Skeletal muscle satellite cell (primary cell): Measurements from ENCODE around the gene FAM50B.
A peak's percentile ranks its signal among the peaks of the same experiment; 100 is the strongest.

ENCODE experiments used
- H3K27me3 ChIP-seq: 2 replicates; pipeline ENCODE4 v1.7.0; 2013; ENCODE audit warnings: low read length; ENCODE audit not compliant: control insufficient read depth, insufficient read depth
- H3K36me3 ChIP-seq: 2 replicates; pipeline ENCODE4 v1.7.0; 2013; ENCODE audit warnings: mild to moderate bottlenecking, control low read depth, low read length; ENCODE audit not compliant: insufficient read depth
- H3K4me1 ChIP-seq: 2 replicates; pipeline ENCODE4 v1.7.0; 2013; ENCODE audit warnings: low read length; ENCODE audit not compliant: control insufficient read depth, insufficient read depth
- H3K4me2 ChIP-seq: 2 replicates; pipeline ENCODE4 v1.7.0; 2013; ENCODE audit warnings: mild to moderate bottlenecking, low read length
- H3K4me3 ChIP-seq: 2 replicates; pipeline ENCODE4 v1.7.0; 2013; ENCODE audit warnings: low read length
- H3K9ac ChIP-seq: 2 replicates; pipeline ENCODE4 v1.7.0; 2013; ENCODE audit warnings: mild to moderate bottlenecking, low read depth, low read length, moderate library complexity
- H3K9me3 ChIP-seq: replicated peaks from 2 replicates; pipeline ENCODE4 v1.7.0; 2013; ENCODE audit warnings: mild to moderate bottlenecking, control low read depth, low read length

FAM50B gene

GRCh38 chr6:3823671-3824070 is 25.5 kb upstream of the FAM50B start:
- H3K9ac ChIP-seq = no peak overlapping the region
- H3K4me3 ChIP-seq = no peak overlapping the region

GRCh38 chr6:3825331-3825831 is 23.8 kb upstream of the FAM50B start:
- Histone ChIP-seq H3K27me3 (no peaks in the 10 kb centered on the region), H3K9ac (peak overlapping the region; percentile 83), H3K4me3 (peak overlapping the region; percentile 59), H3K4me1 (peaks cover 43% of the 10 kb centered on the region), H3K9me3 (no peaks in the 10 kb centered on the region), H3K36me3 (no peaks in the 10 kb centered on the region), H3K4me2 (peak overlapping the region; percentile 82)

More at GRCh38 chr6:3823671-3824070, 25.5 kb upstream of the FAM50B start:
- Histone ChIP-seq H3K9me3 (no peaks in the 10 kb centered on the region), H3K36me3 (no peaks in the 10 kb centered on the region), H3K27me3 (no peaks in the 10 kb centered on the region), H3K4me1 (peaks cover 43% of the 10 kb centered on the region), H3K4me2 (no peak overlapping the region)

DNA sequence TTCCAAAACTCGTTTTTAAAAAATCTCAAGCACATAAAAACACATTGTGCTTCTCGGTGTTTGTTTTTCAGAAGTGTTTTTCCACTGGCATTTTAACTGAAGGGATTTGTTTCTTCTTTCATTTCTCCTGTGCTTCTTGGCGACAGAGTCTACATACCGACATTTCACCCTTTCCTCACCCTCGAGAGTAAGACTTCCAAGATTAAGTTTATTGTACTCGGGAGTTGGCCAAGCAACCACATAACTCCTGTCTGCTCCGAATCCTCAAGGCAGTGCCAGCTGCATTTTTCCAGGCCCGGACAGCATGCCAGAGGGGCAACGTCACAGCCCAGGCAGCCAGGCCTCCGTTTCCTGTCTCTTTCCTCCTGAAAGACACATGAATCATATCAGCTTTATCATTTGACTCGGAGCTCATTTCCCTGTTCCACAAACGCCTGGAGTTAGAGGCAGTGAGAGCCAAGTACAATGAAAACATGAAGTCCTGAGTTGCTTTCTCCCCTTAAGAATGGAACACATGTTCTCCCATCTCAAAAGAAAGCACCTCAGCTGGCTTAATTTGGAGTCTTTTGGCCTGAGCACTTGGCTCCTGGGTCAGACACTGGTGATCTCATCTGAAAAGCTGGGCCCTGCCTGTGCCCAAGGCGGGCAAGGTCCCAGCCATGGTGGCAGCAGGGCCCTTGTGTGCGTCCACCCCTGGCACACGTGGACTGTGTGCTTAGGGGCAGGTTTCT is 23.2 kb upstream of the FAM50B start:
- H3K9me3 ChIP-seq = no peaks in the 10 kb centered on the region
- H3K36me3 ChIP-seq = no peaks in the 10 kb centered on the region
- no peaks in the 10 kb centered on the region for H3K27me3 ChIP-seq
- peak overlapping the region; percentile 83 for H3K9ac ChIP-seq
- peak overlapping the region; percentile 82 for H3K4me2 ChIP-seq
- peaks cover 43% of the 10 kb centered on the region for H3K4me1 ChIP-seq
- peak overlapping the region; percentile 59 for H3K4me3 ChIP-seq

- H3K9me3 ChIP-seq = no peaks in the 10 kb centered on the region
- no peaks in the 10 kb centered on the region for H3K27me3 ChIP-seq
- H3K4me3 ChIP-seq = no peak overlapping the region
- H3K4me2 ChIP-seq = no peak overlapping the region
- no peak overlapping the region for H3K9ac ChIP-seq
- H3K36me3 ChIP-seq = no peaks in the 10 kb centered on the region
- peaks cover 39% of the 10 kb centered on the region for H3K4me1 ChIP-seq
Measured at GRCh38 chr6:3829285-3829684, 19.9 kb upstream of the FAM50B start.

GRCh38 chr6:3830806-3831205 is 18.4 kb upstream of the FAM50B start:
- no peaks in the 10 kb centered on the region for H3K36me3 ChIP-seq
- H3K4me1 ChIP-seq = peaks cover 30% of the 10 kb centered on the region
- no peak overlapping the region for H3K4me3 ChIP-seq
- no peak overlapping the region for H3K4me2 ChIP-seq
- no peaks in the 10 kb centered on the region for H3K9me3 ChIP-seq
- no peak overlapping the region for H3K9ac ChIP-seq
- H3K27me3 ChIP-seq = no peaks in the 10 kb centered on the region

DNA sequence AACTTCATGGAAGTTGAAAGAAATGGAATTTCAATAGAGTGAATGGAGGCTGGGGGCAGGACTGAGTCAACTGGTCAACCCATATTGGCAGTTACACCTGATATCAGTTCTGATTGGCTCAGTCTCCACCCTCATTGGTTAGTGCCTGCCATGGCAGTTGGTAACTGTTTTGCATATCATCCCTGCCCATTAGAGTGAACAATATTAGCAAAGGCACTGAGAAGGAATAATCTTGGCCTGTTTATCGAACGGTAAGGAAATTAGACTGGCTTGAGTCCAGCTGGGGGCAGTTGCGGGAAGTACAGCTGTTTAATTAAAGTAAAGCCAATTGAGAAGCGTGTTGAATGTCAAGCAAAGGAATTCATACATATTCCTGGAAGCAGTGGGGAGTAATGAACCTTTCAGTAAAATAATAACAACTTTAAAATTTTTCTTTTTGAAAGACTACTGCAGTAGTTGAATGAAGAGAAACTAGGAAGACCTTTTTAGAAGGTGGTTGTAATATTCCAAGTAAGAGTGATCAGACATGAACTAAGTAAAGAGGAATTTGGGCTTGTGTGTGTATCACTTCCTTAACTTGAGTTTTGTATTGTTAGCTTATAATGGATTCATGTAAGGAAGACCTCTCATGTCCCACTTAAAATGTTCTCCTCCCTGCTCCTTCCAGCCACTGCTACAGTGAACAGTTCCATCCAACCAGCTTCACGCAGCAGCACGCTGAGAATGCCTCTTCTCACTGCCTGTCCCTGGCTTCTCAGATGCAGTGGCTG is 17.2 kb upstream of the FAM50B start:
- no peak overlapping the region for H3K4me3 ChIP-seq
- no peaks in the 10 kb centered on the region for H3K27me3 ChIP-seq
- peak overlapping the region; percentile 8 for H3K4me2 ChIP-seq
- H3K4me1 ChIP-seq = peaks cover 21% of the 10 kb centered on the region
- H3K9me3 ChIP-seq = no peaks in the 10 kb centered on the region
- no peak overlapping the region for H3K9ac ChIP-seq
- no peaks in the 10 kb centered on the region for H3K36me3 ChIP-seq

GRCh38 chr6:3835055-3835731 is 14.0 kb upstream of the FAM50B start:
- Histone ChIP-seq H3K9ac (no peak overlapping the region), H3K9me3 (no peaks in the 10 kb centered on the region), H3K4me1 (peaks cover 28% of the 10 kb centered on the region), H3K4me3 (no peak overlapping the region), H3K4me2 (no peak overlapping the region), H3K27me3 (no peaks in the 10 kb centered on the region), H3K36me3 (no peaks in the 10 kb centered on the region)

- no peaks in the 10 kb centered on the region for H3K9me3 ChIP-seq
- no peaks in the 10 kb centered on the region for H3K27me3 ChIP-seq
- H3K9ac ChIP-seq = no peak overlapping the region
- H3K4me3 ChIP-seq = no peak overlapping the region
- H3K4me2 ChIP-seq = no peak overlapping the region
- H3K4me1 ChIP-seq = peaks cover 33% of the 10 kb centered on the region
- H3K36me3 ChIP-seq = no peaks in the 10 kb centered on the region
Measured at GRCh38 chr6:3835785-3836184, 13.4 kb upstream of the FAM50B start.

DNA sequence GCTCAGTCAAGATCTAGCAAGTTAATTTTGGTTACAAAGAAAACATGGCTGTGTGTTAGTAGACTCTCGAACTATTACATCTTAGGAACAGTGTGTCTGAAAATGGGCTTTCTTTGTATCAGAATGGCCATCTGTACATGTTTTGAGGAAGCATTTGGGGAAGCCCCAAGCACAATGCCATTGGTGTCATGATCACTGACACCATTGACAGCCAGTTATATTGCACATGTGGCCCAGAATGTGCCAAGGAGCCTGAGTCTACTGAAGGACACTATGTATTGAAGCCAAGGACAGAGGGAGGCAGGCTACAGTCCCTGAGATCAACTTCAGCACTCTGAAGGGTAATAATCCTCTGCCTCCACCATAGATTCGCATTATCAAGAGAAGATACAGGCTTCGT is 12.6 kb upstream of the FAM50B start:
- no peaks in the 10 kb centered on the region for H3K27me3 ChIP-seq
- no peaks in the 10 kb centered on the region for H3K9me3 ChIP-seq
- H3K4me1 ChIP-seq = peaks cover 39% of the 10 kb centered on the region
- H3K36me3 ChIP-seq = no peaks in the 10 kb centered on the region
- no peak overlapping the region for H3K9ac ChIP-seq
- H3K4me3 ChIP-seq = no peak overlapping the region
- H3K4me2 ChIP-seq = no peak overlapping the region

DNA sequence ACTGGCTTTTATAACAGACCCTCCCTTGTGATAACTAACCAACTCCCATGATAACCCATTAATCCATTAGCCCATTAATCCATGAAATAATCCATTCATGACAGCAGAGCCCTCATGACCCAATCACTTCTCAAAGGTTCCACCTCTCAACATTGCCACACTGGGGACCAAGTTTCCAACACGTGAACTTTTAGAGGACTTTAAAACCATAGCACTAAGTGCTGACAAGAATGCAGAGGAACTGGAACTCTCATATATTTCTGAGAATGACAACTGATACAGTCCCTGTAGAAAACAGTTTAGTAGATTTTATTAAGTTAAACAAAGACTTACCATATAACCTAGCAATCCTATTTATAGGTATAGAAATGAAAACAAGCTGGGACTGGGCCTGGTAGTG is 11.4 kb upstream of the FAM50B start:
- no peak overlapping the region for H3K4me2 ChIP-seq
- no peaks in the 10 kb centered on the region for H3K27me3 ChIP-seq
- H3K9me3 ChIP-seq = no peaks in the 10 kb centered on the region
- no peak overlapping the region for H3K4me3 ChIP-seq
- H3K9ac ChIP-seq = no peak overlapping the region
- H3K36me3 ChIP-seq = no peaks in the 10 kb centered on the region
- H3K4me1 ChIP-seq = peaks cover 40% of the 10 kb centered on the region

DNA sequence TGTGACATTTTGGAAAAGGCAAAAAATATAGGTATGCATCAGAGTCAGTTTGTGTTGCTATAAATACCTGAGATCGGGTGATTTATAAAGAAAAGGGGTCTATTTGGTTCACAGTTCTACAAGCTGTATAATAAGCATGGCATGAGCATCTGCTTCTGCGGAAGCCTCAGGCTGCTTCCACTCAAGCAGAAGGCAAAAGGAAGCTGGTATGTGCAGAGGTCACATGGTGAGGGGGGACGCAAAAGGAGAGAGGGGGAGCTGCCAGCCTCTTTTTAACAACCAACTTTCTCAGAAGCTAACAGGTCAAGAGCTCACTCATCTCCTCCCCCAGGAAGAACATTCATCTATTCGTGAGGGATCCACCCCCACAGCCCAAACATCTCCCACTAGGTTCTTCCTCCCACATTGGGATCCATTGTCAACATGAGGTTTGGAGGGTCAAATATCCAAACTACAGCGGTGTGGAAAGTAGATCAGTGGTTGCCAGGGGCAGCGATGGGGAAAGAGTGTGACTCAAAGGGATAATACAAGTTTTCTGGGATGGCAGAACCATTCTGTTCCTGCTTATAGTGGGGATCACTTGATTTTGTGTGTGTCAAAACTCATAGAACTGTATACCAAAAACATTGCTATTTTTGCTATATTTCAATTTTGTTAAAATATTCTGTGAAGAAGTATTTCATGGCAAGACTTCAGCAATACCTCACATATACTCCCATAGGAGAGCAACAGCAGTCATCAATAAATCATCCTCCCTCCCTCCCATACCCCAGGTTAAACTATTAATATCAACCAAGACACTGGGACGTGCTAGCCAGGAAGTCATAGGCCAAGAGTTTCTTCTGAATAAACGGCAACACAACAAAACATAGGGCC is 9.9 kb upstream of the FAM50B start:
- H3K9ac ChIP-seq = no peak overlapping the region
- peaks cover 53% of the 10 kb centered on the region for H3K4me1 ChIP-seq
- H3K4me3 ChIP-seq = no peak overlapping the region
- H3K9me3 ChIP-seq = no peaks in the 10 kb centered on the region
- H3K27me3 ChIP-seq = no peaks in the 10 kb centered on the region
- no peaks in the 10 kb centered on the region for H3K36me3 ChIP-seq
- no peak overlapping the region for H3K4me2 ChIP-seq
